Measurements from ENCODE around the gene DNAJC28. TPM values are rescaled to one million over a fixed set of nuclear protein-coding genes. Genes with fewer than 3 reads are reported as not detected.

DNAJC28 gene
- total RNA-seq = 10 to 100 TPM in 1 of 4 donors, 1 to 10 TPM in 3; 5.6 to 12.3 (median 9.3) TPM

GRCh38 chr21:33491373-33492102 lies at the start of gene DNAJC28:
TSS of gene DNAJC28 (minus strand) at chr21:33491716. CDS start at chr21:33489393, 2,323 bp downstream.
- intact Hi-C loops (cut with DNase I) = no loop called here
- Histone ChIP-seq H3K27me3 (no peaks in the 10 kb centered on the region), H3K27ac (peak within 1 kb of the TSS; percentile 49 to 79 (median 54)), H3K36me3 (no peaks in the 10 kb centered on the region), H3K4me3 (replicated peaks in 1 of 3) (peak within 1 kb of the TSS; percentile 10 to 75 (median 48)), H3K9me3 (no peaks in the 10 kb centered on the region), H3K4me1 (peaks cover 4 to 10% of the 10 kb centered on the region in 2 donors)
- 1 to 2% methylated on average over 23 to 30 of the region's 52 CpGs for WGBS, 2 donors
- no peak for TF ChIP-seq CTCF (IDR thresholded peaks at IDR 0.05)
- TF ChIP-seq POLR2A (IDR thresholded peaks at IDR 0.05) = peak; percentile 76 to 87
- peak; percentile 95 to 96 for DNase-seq

- intact Hi-C loops (cut with DNase I) = no loop called here
Observed at GRCh38 chr21:33541105-33541711, 49.7 kb upstream of the DNAJC28 start.

GRCh38 chr21:33540711-33541104 lies 49.2 kb upstream of the DNAJC28 start:
- Histone ChIP-seq H3K4me1 (peaks cover 9 to 18% of the 10 kb centered on the region in 2 donors), H3K27ac (no peak overlapping the region), H3K27me3 (no peaks in the 10 kb centered on the region), H3K36me3 (peaks cover 10 to 11% of the 10 kb centered on the region in 2 donors), H3K4me3 (replicated peaks in 1 of 3) (no peak overlapping the region), H3K9me3 (no peaks in the 10 kb centered on the region)
- intact Hi-C loops (cut with DNase I) = no loop called here
- DNase-seq = no peak
- TF ChIP-seq CTCF (IDR thresholded peaks at IDR 0.05) = no peak
- WGBS, 2 donors = 73 to 82% methylated on average over 3 of the region's 3 CpGs

More at GRCh38 chr21:33541105-33541711, 49.7 kb upstream of the DNAJC28 start:
- no peak for DNase-seq
- WGBS, 2 donors = 55 to 60% methylated on average over 19 of the region's 19 CpGs
- peak overlapping the region; percentile 98 to 99 (median 99) for H3K27ac ChIP-seq
- peaks cover 10 to 11% of the 10 kb centered on the region in 2 donors for H3K36me3 ChIP-seq
- H3K4me3 ChIP-seq (replicated peaks in 1 of 3) = peak overlapping the region in 2 of 3 donors; percentile 40 to 72
- peaks cover 9 to 23% of the 10 kb centered on the region in 2 donors for H3K4me1 ChIP-seq
- no peaks in the 10 kb centered on the region for H3K27me3 ChIP-seq
- no peak for TF ChIP-seq POLR2A (IDR thresholded peaks at IDR 0.05)
- TF ChIP-seq CTCF (IDR thresholded peaks at IDR 0.05) = no peak
- H3K9me3 ChIP-seq = no peaks in the 10 kb centered on the region

DNA sequence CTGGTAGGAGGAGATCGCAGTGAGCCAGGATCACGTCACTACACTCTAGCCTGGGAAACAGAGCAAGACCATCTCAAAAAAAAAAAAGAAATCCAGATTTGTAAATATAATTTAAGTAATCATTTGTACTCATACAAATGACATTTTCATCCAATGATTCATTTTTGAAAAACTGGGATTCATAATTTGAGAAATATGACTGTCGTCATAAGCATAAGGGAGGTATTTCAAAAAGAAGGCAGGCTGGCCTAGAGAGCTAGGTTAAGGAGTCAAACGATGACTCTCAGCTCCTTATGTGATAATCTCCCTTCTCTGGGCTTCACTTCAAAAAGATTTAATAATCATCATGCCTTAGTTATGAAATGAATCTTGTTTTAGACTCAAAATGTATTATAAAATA lies 48.1 kb upstream of the DNAJC28 start:
- H3K27ac ChIP-seq = no peak overlapping the region
- 89 to 92% methylated on average over 4 of the region's 4 CpGs for WGBS, 2 donors
- peaks cover 7 to 9% of the 10 kb centered on the region in 2 donors for H3K4me1 ChIP-seq
- DNase-seq = no peak
- H3K36me3 ChIP-seq = peaks cover 14 to 15% of the 10 kb centered on the region in 2 donors
- intact Hi-C loops (cut with DNase I) = no loop called here
- TF ChIP-seq POLR2A (IDR thresholded peaks at IDR 0.05) = no peak
- no peak for TF ChIP-seq CTCF (IDR thresholded peaks at IDR 0.05)
- no peak overlapping the region for H3K4me3 ChIP-seq (replicated peaks in 1 of 3)
- no peaks in the 10 kb centered on the region for H3K9me3 ChIP-seq
- H3K27me3 ChIP-seq = no peaks in the 10 kb centered on the region

DNA sequence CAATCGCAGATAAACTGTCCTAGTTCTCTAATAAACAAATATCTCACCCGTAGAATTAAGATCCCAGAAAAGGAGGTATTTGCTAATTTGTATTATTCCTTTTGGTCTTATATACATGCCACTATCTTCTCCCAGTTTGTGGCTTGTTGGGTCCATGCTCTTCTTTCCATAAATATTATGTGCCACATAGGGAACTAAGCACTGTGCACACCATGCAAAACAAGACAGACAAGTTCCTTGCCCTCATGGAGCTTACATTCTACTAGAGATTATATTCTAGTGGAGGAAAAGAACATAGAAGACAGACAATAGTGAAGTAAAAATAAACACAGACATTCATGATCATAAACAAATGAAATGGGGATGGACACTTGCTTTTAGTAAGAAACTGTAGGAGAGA lies 45.7 kb upstream of the DNAJC28 start:
- TF ChIP-seq CTCF (IDR thresholded peaks at IDR 0.05) = no peak
- no peak for TF ChIP-seq POLR2A (IDR thresholded peaks at IDR 0.05)
- no peak overlapping the region for H3K27ac ChIP-seq
- no peaks in the 10 kb centered on the region for H3K27me3 ChIP-seq
- DNase-seq = no peak
- H3K4me3 ChIP-seq (replicated peaks in 1 of 3) = no peak overlapping the region
- WGBS, 2 donors = 96 to 97% methylated on average over 2 of the region's 2 CpGs
- intact Hi-C loops (cut with DNase I) = no loop called here
- H3K4me1 ChIP-seq = peaks cover 4 to 9% of the 10 kb centered on the region in 2 donors
- H3K9me3 ChIP-seq = no peaks in the 10 kb centered on the region
- H3K36me3 ChIP-seq = peaks cover 21 to 37% of the 10 kb centered on the region in 2 donors

Measured in thyroid gland (tissue), 4 donors.